ENCODE measurements around the gene CSAG1.
"Not testable (repeated sequence)": the region's sequence is repeated elsewhere in the genome, so short reads cannot be mapped to it uniquely, and the experiment has no call there.

CSAG1 gene

GRCh38 chrX:152697952-152698931, 35.3 kb downstream of the CSAG1 start, which contains the start of gene MAGEA3:
Gene MAGEA3 (plus strand): TSS chrX:152698794. CDS start chrX:152700833, 2,039 bp downstream.
- DNase-seq (ENCODE audit: low read depth): not testable (repeated sequence)

- not testable (repeated sequence) for DNase-seq (ENCODE audit: low read depth)
These were observed 52.5 kb downstream of the CSAG1 start for GRCh38 chrX:152681012-152681411.

Data from activated T-helper 9 cell treated with anti-CD3 and anti-CD28 coated beads, Interleukin-2, amount 50 U/mL, for 16 hours (primary cell).